Esophagus muscularis mucosa (tissue), 3 donors: ENCODE measurements around the gene LANCL3.
"Not testable (repeated sequence)": the region's sequence is repeated elsewhere in the genome, so short reads cannot be mapped to it uniquely, and the experiment has no call there.

Experiments used
- CTCF ChIP-seq, 3 experiments: fragments of 200-600 bp in 2 of 3; fragments of 450-650 bp in 1 of 3; sonication (generic) in 2 of 3; IDR thresholded peaks; one replicate each; pipeline ENCODE4 v1.5.1; 2017 to 2019; ENCODE audit warnings: antibody characterized with exemption in 3 of 3, mild to moderate bottlenecking in 2 of 3, moderate library complexity in 1 of 3
- EP300 ChIP-seq: sonication (generic); formaldehyde crosslinking; IDR thresholded peaks from one replicate; pipeline ENCODE4 v1.6.1; 2017; ENCODE audit warnings: antibody characterized with exemption

GRCh38 chrX:37544531-37544930 is 26.9 kb upstream of the LANCL3 start:
- TF ChIP-seq EP300; CTCF (IDR thresholded peaks at IDR 0.05): not testable (repeated sequence)
